Spleen (tissue), 7 donors: ENCODE measurements around the gene POTEF.
"Not testable (repeated sequence)": the region's sequence is repeated elsewhere in the genome, so short reads cannot be mapped to it uniquely, and the experiment has no call there.

Experiments used
- POLR2AphosphoS5 ChIP-seq, 3 donors: sonication (generic); formaldehyde crosslinking; IDR thresholded peaks; one replicate each; pipeline ENCODE4 v1.5.1; 2017; ENCODE audit warnings: antibody characterized with exemption in 3 of 3
- TF ChIP-seq, protein P1 (sequence below), 11 experiments: fragments of 200-600 bp in 7 of 11; fragments of 450-650 bp in 4 of 11; sonication (generic) in 4 of 11; IDR thresholded peaks in 8 of 11; conservative IDR thresholded peaks in 3 of 11; 1 replicate in 7 of 11; 2 replicates in 4 of 11; pipeline versions ENCODE4 v1.4.0 to v1.8.0; 2016 to 2021; ENCODE audit warnings: antibody characterized with exemption in 11 of 11, inconsistent platforms in 4 of 11, mild to moderate bottlenecking in 1 of 11
- donor health status: DM: no; HTN: no; CAD: no; lungs with moderate emphysema.
- donor health status: DM: no; HTN: no; CAD: no.
- donor health status: DM: no; HTN: no; CAD: no.

DNA sequence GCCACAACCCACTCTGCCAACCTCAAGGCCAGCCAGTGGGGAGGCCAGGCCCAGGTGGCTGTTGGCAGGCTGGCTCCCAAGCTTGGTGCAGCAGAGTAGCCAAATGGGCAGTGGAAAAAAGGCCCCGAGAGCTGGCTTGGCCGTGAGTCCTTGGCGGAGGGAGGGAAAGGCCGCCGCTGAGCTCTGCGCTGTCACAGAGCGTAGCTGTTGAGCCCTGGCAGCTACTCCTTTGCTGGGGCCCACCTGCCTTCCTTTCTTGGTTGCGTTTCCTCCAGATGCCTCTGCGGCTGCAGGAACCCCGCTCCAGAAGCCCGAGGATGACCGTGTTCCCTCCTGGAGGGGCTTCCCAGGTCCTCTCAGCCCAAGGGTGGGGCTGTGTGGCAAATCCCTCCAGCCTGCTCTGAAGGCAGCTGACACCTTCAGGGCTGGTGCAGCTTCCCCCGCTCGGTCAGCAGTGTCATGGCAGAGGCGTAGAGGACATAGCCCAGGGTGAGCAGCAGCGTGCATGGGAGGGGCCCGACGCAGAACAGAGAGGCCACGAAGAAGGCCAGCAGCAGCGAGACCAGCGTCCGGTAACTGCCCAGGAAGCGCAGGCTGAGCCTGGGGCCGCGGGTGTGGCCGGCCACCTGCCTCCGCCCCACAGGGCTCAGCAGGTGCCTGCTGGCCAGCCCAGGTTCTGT, 23.3 kb upstream of the POTEF start:
- TF ChIP-seq, protein P1, sequence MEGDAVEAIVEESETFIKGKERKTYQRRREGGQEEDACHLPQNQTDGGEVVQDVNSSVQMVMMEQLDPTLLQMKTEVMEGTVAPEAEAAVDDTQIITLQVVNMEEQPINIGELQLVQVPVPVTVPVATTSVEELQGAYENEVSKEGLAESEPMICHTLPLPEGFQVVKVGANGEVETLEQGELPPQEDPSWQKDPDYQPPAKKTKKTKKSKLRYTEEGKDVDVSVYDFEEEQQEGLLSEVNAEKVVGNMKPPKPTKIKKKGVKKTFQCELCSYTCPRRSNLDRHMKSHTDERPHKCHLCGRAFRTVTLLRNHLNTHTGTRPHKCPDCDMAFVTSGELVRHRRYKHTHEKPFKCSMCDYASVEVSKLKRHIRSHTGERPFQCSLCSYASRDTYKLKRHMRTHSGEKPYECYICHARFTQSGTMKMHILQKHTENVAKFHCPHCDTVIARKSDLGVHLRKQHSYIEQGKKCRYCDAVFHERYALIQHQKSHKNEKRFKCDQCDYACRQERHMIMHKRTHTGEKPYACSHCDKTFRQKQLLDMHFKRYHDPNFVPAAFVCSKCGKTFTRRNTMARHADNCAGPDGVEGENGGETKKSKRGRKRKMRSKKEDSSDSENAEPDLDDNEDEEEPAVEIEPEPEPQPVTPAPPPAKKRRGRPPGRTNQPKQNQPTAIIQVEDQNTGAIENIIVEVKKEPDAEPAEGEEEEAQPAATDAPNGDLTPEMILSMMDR (IDR thresholded peaks at IDR 0.05 in 8 of 11, conservative IDR thresholded peaks at IDR 0.05 in 3 of 11): not testable (repeated sequence)
- TF ChIP-seq POLR2AphosphoS5 (IDR thresholded peaks at IDR 0.05): not testable (repeated sequence)
